HEK293T (cell line): ENCODE measurements around the gene CADPS2.

Experiments used
- ARNT ChIP-seq: fragments of 450-650 bp; IDR thresholded peaks from 2 replicates; pipeline ENCODE4 v1.6.1; 2017; ENCODE audit warnings: mild to moderate bottlenecking
- BHLHE40 ChIP-seq: fragments of 450-650 bp; IDR thresholded peaks from 2 replicates; pipeline ENCODE4 v1.6.1; 2016; ENCODE audit warnings: mild to moderate bottlenecking, moderate library complexity, borderline replicate concordance
- ELF4 ChIP-seq: fragments of 450-650 bp; IDR thresholded peaks from 2 replicates; pipeline ENCODE4 v1.6.1; 2017; ENCODE audit warnings: antibody characterized with exemption
- FOXK2 ChIP-seq: fragments of 450-650 bp; IDR thresholded peaks from 2 replicates; pipeline ENCODE4 v1.6.1; 2016; ENCODE audit warnings: mild to moderate bottlenecking
- FOXM1 ChIP-seq: fragments of 450-650 bp; IDR thresholded peaks from 2 replicates; pipeline ENCODE4 v1.6.1; 2017; ENCODE audit warnings: mild to moderate bottlenecking, borderline replicate concordance
- HDGF ChIP-seq: fragments of 450-650 bp; IDR thresholded peaks from 2 replicates; pipeline ENCODE4 v1.6.1; 2017; ENCODE audit warnings: antibody characterized with exemption, borderline replicate concordance
- LEF1 ChIP-seq: fragments of 450-650 bp; IDR thresholded peaks from 2 replicates; pipeline ENCODE4 v1.6.1; 2017; ENCODE audit warnings: mild to moderate bottlenecking, borderline replicate concordance
- NFRKB ChIP-seq: fragments of 450-650 bp; IDR thresholded peaks from 2 replicates; pipeline ENCODE4 v1.6.1; 2016; ENCODE audit warnings: mild to moderate bottlenecking, moderate library complexity
- SP1 ChIP-seq: fragments of 450-650 bp; IDR thresholded peaks from 2 replicates; pipeline ENCODE4 v1.6.1; 2017
- SUZ12 ChIP-seq: fragments of 450-650 bp; IDR thresholded peaks from 2 replicates; pipeline ENCODE4 v1.6.1; 2016; ENCODE audit warnings: mild to moderate bottlenecking
- TF ChIP-seq, protein P1 (sequence below): fragments of 450-650 bp; IDR thresholded peaks from 2 replicates; pipeline ENCODE4 v1.6.1; 2016

DNA sequence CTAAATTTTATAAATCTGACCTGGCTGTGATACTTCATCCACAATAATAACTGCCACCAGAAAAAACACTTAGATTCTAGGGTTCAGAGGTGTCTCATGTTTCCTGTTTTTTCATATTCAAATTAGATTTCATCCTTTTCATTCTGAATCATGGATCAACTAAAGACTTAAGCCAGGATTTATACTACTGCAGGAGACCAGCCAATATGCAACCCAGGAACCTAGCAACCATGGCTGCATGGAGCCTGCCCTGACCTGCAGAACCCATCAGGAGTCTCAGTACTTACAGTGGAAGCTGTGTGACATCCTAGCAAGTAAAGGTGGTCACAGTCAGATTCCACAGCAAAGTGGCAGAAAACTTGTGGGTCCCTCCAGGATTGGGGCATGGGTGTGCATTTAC, 143.0 kb downstream of the CADPS2 start:
- TF ChIP-seq SP1 (no peak), FOXM1 (no peak), SUZ12 (no peak), BHLHE40 (no peak), LEF1 (no peak), HDGF (no peak), FOXK2 (no peak), NFRKB (no peak), ELF4 (no peak), ARNT (no peak)
- TF ChIP-seq, protein P1, sequence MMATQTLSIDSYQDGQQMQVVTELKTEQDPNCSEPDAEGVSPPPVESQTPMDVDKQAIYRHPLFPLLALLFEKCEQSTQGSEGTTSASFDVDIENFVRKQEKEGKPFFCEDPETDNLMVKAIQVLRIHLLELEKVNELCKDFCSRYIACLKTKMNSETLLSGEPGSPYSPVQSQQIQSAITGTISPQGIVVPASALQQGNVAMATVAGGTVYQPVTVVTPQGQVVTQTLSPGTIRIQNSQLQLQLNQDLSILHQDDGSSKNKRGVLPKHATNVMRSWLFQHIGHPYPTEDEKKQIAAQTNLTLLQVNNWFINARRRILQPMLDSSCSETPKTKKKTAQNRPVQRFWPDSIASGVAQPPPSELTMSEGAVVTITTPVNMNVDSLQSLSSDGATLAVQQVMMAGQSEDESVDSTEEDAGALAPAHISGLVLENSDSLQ: no peak
